Gastroesophageal sphincter (tissue), 4 donors: ENCODE data around the gene CD55. TPM values are rescaled to one million over a fixed set of nuclear protein-coding genes. Genes with fewer than 3 reads are reported as not detected.

Experiments
- ATAC-seq: fragments of 150-250 bp; one replicate; pipeline ENCODE4 v1.9.1; 2016; ENCODE audit warnings: mild to moderate bottlenecking, moderate library complexity
- H3K27ac ChIP-seq, 4 donors: fragments of 200-600 bp; sonication (generic) in 3 of 4; 1 replicate in 3 of 4; 2 replicates in 1 of 4; pipeline ENCODE4 v1.5.1; 2016 to 2019
- H3K27me3 ChIP-seq: fragments of 200-600 bp; sonication (generic); one replicate; pipeline ENCODE4 v1.5.1; 2019
- H3K36me3 ChIP-seq, 2 donors: fragments of 200-600 bp; sonication (generic); one replicate each; pipeline ENCODE4 v1.5.1; 2019; ENCODE audit warnings: control low read depth in 1 of 2
- H3K4me1 ChIP-seq, 3 donors: fragments of 200-600 bp; sonication (generic); 1 replicate in 2 of 3; 2 replicates in 1 of 3; pipeline ENCODE4 v1.5.1; 2016 to 2019; ENCODE audit warnings: control low read depth in 2 of 3
- H3K4me3 ChIP-seq, 2 donors: fragments of 200-600 bp; sonication (generic); one replicate each; pipeline ENCODE4 v1.5.1; 2019; ENCODE audit warnings: mild to moderate bottlenecking in 1 of 2, moderate library complexity in 1 of 2
- H3K9me3 ChIP-seq, 3 donors: fragments of 200-600 bp; sonication (generic); one replicate each; pipeline ENCODE4 v1.5.1; 2017 to 2019; ENCODE audit warnings: control low read depth in 2 of 3
- EP300 ChIP-seq: sonication (generic); formaldehyde crosslinking; IDR thresholded peaks from one replicate; pipeline ENCODE4 v1.6.1; 2017; ENCODE audit warnings: antibody characterized with exemption, mild to moderate bottlenecking
- POLR2A ChIP-seq, 2 donors: fragments of 450-650 bp; IDR thresholded peaks; one replicate each; pipeline ENCODE4 v1.6.1; 2017; ENCODE audit warnings: antibody characterized with exemption in 2 of 2, mild to moderate bottlenecking in 2 of 2, moderate library complexity in 1 of 2
- POLR2AphosphoS5 ChIP-seq: sonication (generic); formaldehyde crosslinking; IDR thresholded peaks from one replicate; pipeline ENCODE4 v1.6.1; 2017; ENCODE audit warnings: antibody characterized with exemption
- WGBS, 2 donors: methylation state at CpG; one replicate each; pipeline ENCODE4 v1.1.5; 2018; ENCODE audit warnings: low coverage in 1 of 2; 5-methylcytosine and 5-hydroxymethylcytosine counted together
- total RNA-seq, 4 donors: library from RNA; depleted of rRNA; stranded (reverse); fragments of >200 nt; gene quantifications; one replicate each; pipeline ENCODE4 v1.1.0, GENCODE V29; 2016
- TF ChIP-seq, protein P1 (sequence below), 4 experiments: fragments of 200-600 bp in 2 of 4; fragments of 450-650 bp in 2 of 4; sonication (generic) in 1 of 4; IDR thresholded peaks; one replicate each; pipeline ENCODE4 v1.5.1; 2017 to 2019; ENCODE audit warnings: antibody characterized with exemption in 4 of 4, mild to moderate bottlenecking in 2 of 4, moderate library complexity in 2 of 4

The CD55 gene
- total RNA-seq, 4 donors from 2014 or later: 24.7 to 78.4 (median 41.5) TPM

DNA sequence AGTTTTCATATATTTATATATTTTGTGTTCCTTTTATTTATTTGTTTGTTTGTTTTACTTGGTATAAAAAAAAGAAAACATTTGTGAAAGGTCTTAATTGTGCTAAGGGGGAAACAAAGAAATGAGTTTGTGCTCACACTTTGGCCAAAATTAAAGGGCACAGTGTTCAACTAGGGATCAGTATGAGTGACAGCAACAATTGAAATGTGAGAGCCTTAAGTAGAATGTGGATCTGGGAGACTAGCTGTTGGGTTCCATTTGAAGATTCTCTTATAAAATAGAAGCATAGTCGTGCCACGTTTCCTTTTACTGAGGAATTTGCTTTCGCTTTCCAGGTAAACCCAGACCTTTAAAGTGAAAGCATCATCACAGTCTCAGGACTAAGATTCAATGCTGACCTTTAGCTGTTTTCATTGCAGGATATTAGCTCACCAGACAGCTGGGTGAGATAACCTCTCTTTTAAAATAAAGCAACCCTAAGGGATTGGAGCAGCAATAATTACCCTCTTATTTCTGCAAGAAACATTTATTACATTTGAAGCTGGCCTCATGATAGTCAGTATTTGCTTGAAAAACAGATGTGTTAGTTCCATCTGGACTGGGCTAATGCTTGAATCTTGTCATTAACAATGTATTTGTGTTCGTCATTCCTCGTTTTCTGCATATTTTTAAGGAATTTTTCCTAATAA is 37.1 kb upstream of the CD55 start:
- no peak for TF ChIP-seq POLR2AphosphoS5
- TF ChIP-seq EP300: no peak
- Histone ChIP-seq H3K4me1 (peaks cover 4 to 25% (median 14%) of the 10 kb centered on the region in 3 donors), H3K4me3 (no peak overlapping the region), H3K27me3 (no peaks in the 10 kb centered on the region), H3K9me3 (no peaks in the 10 kb centered on the region), H3K36me3 (no peaks in the 10 kb centered on the region), H3K27ac (peak overlapping the region in 1 of 4 donors; percentile 8)
- 46 to 48% methylated on average over 4 to 5 of the region's 5 CpGs for WGBS, 2 donors
- no peak for ATAC-seq

DNA sequence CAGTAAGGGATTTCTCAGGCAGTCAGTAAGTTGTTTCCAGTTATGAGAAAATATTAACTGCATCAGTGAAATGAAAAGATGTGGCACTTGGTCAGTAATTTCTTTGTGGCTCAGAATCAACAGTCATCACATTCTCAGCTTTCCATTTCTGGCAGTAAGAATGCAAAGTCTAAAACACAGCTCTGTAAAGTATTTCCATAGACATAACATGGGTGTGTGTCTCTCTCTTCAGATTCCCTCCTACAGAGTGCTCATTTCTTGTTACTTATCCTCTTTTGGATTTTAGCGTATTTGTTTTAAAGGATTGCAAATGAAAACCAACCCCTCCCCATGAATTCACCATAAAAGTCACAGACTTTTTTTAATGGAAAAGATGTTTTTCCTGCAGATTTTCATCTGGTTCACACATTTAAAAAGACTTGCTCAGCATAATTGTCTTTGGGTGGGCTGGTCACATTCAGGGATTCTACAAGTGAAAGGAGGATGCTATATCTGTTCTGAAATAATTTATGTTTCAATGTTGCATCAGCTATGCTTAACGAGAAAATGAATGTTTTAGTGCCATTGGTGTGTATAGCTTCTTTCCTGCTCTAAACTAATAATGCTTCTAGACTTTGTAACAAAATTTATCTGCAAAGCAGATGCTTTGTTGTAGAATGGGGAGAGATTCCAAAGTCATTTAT is 34.6 kb upstream of the CD55 start:
- no peak for ATAC-seq
- H3K4me1 ChIP-seq: peaks cover 4 to 25% (median 14%) of the 10 kb centered on the region in 3 donors
- WGBS, 2 donors: 31 to 38% methylated on average over 2 of the region's 2 CpGs
- no peaks in the 10 kb centered on the region for H3K27me3 ChIP-seq
- TF ChIP-seq POLR2AphosphoS5: no peak
- no peak for TF ChIP-seq EP300
- TF ChIP-seq, protein P1, sequence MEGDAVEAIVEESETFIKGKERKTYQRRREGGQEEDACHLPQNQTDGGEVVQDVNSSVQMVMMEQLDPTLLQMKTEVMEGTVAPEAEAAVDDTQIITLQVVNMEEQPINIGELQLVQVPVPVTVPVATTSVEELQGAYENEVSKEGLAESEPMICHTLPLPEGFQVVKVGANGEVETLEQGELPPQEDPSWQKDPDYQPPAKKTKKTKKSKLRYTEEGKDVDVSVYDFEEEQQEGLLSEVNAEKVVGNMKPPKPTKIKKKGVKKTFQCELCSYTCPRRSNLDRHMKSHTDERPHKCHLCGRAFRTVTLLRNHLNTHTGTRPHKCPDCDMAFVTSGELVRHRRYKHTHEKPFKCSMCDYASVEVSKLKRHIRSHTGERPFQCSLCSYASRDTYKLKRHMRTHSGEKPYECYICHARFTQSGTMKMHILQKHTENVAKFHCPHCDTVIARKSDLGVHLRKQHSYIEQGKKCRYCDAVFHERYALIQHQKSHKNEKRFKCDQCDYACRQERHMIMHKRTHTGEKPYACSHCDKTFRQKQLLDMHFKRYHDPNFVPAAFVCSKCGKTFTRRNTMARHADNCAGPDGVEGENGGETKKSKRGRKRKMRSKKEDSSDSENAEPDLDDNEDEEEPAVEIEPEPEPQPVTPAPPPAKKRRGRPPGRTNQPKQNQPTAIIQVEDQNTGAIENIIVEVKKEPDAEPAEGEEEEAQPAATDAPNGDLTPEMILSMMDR (IDR thresholded peaks at IDR 0.05): no peak
- no peak for TF ChIP-seq POLR2A (IDR thresholded peaks at IDR 0.05)
- H3K36me3 ChIP-seq: no peaks in the 10 kb centered on the region
- H3K4me3 ChIP-seq: no peak overlapping the region
- no peak overlapping the region for H3K27ac ChIP-seq
- H3K9me3 ChIP-seq: no peaks in the 10 kb centered on the region

DNA sequence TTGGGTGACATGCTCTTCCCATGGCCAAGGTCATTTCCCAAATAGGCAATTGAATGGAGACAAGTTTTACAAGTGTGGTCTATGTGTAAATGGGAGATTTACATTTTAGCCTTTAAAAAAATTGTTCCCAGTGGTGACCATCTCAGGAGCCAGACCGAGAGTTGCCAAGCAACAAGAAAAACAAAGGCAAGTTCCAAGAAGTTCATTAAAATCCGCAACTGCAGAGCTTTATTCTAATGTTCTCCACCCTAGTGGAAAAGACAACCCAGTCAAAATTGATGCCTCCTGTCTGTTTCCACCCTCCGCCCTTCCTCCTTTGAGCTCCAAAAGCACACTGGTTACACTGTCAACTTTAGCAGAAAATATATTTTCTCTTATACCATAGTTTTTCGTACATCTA is 33.2 kb upstream of the CD55 start:
- Histone ChIP-seq H3K27ac (no peak overlapping the region), H3K36me3 (no peaks in the 10 kb centered on the region), H3K9me3 (no peaks in the 10 kb centered on the region), H3K27me3 (no peaks in the 10 kb centered on the region), H3K4me3 (no peak overlapping the region), H3K4me1 (peaks cover 4 to 25% (median 12%) of the 10 kb centered on the region in 3 donors)
- peak; percentile 41 for ATAC-seq
- TF ChIP-seq POLR2AphosphoS5 (no peak), EP300 (no peak)
- TF ChIP-seq, protein P1 (IDR thresholded peaks at IDR 0.05): no peak
- 16 to 27% methylated on average over 4 of the region's 4 CpGs for WGBS, 2 donors

DNA sequence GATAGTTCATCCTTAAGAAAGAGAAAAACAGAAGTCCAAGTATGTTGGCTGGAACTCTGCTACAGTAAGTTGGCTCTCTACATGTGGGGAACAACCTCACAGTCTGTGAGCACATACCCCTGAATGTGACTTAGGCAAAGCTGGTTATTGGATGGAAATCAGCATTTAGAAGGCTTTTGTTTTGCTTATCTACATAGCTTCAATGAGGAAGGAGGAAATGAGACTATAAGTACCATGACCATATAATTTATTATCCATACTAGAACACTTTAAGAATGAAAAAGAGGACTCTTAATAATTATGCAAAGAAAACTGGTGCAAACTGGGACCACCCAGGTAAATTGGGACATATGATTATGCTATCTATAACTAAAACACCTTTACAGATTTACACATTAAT is 31.7 kb upstream of the CD55 start:
- Histone ChIP-seq H3K36me3 (no peaks in the 10 kb centered on the region), H3K27ac (no peak overlapping the region), H3K27me3 (no peaks in the 10 kb centered on the region), H3K4me1 (peaks cover 4 to 25% (median 11%) of the 10 kb centered on the region in 3 donors), H3K4me3 (no peak overlapping the region), H3K9me3 (no peaks in the 10 kb centered on the region)
- no peak for ATAC-seq
- TF ChIP-seq EP300 (no peak), POLR2AphosphoS5 (no peak), POLR2A (IDR thresholded peaks at IDR 0.05) (no peak)
- TF ChIP-seq, protein P1 (IDR thresholded peaks at IDR 0.05): no peak

DNA sequence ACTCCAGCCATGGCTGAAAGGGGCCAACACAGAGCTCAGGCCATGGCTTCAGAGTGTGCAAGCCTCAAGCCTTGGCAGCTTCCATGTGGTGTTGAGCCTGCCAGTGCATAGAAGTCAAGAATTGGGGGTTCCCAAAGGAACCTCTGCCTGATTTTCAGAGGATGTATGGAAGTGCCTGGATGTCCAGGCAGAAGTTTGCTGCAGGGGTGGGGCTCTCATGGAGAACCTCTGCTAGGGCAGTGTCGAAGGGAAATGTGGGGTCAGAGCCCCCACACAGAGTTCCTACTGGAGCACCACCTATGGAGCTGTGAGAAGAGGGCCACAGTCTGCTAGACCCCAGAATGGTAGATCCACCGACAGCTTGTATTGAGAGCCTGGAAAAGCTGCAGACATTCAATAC is 29.8 kb upstream of the CD55 start:
- Histone ChIP-seq H3K27me3 (no peaks in the 10 kb centered on the region), H3K9me3 (no peaks in the 10 kb centered on the region), H3K27ac (no peak overlapping the region), H3K4me1 (peaks cover 4 to 19% (median 7%) of the 10 kb centered on the region in 3 donors), H3K36me3 (no peaks in the 10 kb centered on the region), H3K4me3 (no peak overlapping the region)
- TF ChIP-seq POLR2AphosphoS5 (no peak), POLR2A (IDR thresholded peaks at IDR 0.05) (no peak), EP300 (no peak)
- TF ChIP-seq, protein P1 (IDR thresholded peaks at IDR 0.05): no peak
- no CpG with 5 or more reads among the region's 2 CpGs for WGBS, 2 donors
- ATAC-seq: no peak
